Kidney epithelial cell (primary cell): Measurements from ENCODE around the gene LAMB4. TPM values are rescaled to one million over a fixed set of nuclear protein-coding genes. Genes with fewer than 3 reads are reported as not detected.

Experiments
- DNase-seq: peaks from one replicate; pipeline ENCODE4 v3.0.0-alpha.2; 2010; ENCODE audit warnings: low read depth
- H3K27me3 ChIP-seq: 2 replicates; pipeline ENCODE4 v1.6.0; 2011; ENCODE audit warnings: low read length; ENCODE audit not compliant: control insufficient read depth, insufficient read depth
- H3K36me3 ChIP-seq: 2 replicates; pipeline ENCODE4 v1.5.1; 2011; ENCODE audit warnings: low read length; ENCODE audit not compliant: control insufficient read depth, insufficient read depth
- H3K4me3 ChIP-seq: 2 replicates; pipeline ENCODE4 v1.5.1; 2011; ENCODE audit warnings: low read depth, mild to moderate bottlenecking, control low read depth, low read length
- CTCF ChIP-seq: IDR thresholded peaks from 2 replicates; pipeline ENCODE4 v1.5.1; 2011; ENCODE audit warnings: mild to moderate bottlenecking, moderate library complexity, low read length, control low read depth, inconsistent platforms; ENCODE audit not compliant: insufficient read depth, poor library complexity, severe bottlenecking
- total RNA-seq: library from RNA; depleted of rRNA; stranded (reverse); fragments of >200 nt; gene quantifications from 2 replicates; pipeline ENCODE4 v1.2.3, GENCODE V29; 2015

Gene LAMB4
- total RNA-seq, 1 donor from 2014 or later: not detected

- no peak for TF ChIP-seq CTCF
- DNase-seq: no peak
- Histone ChIP-seq H3K27me3 (no peaks in the 10 kb centered on the region), H3K4me3 (no peak overlapping the region), H3K36me3 (no peaks in the 10 kb centered on the region)
These were observed 36.3 kb downstream of the LAMB4 start for GRCh38 chr7:108093851-108094331.

- no peak for TF ChIP-seq CTCF
These were observed 36.8 kb downstream of the LAMB4 start for GRCh38 chr7:108093341-108093740.

GRCh38 chr7:108091461-108091831 lies 38.7 kb downstream of the LAMB4 start:
- no peaks in the 10 kb centered on the region for H3K27me3 ChIP-seq
- no peaks in the 10 kb centered on the region for H3K36me3 ChIP-seq
- TF ChIP-seq CTCF: no peak
- no peak overlapping the region for H3K4me3 ChIP-seq
- no peak for DNase-seq

More at GRCh38 chr7:108093341-108093740, 36.8 kb downstream of the LAMB4 start:
- Histone ChIP-seq H3K36me3 (no peaks in the 10 kb centered on the region), H3K4me3 (no peak overlapping the region), H3K27me3 (no peaks in the 10 kb centered on the region)
- no peak for DNase-seq

- no peak for TF ChIP-seq CTCF
- Histone ChIP-seq H3K4me3 (no peak overlapping the region), H3K27me3 (no peaks in the 10 kb centered on the region), H3K36me3 (no peaks in the 10 kb centered on the region)
- no peak for DNase-seq
These were observed 39.2 kb downstream of the LAMB4 start for GRCh38 chr7:108090791-108091460.

GRCh38 chr7:108089381-108089780 lies 40.8 kb downstream of the LAMB4 start:
- Histone ChIP-seq H3K4me3 (no peak overlapping the region), H3K36me3 (no peaks in the 10 kb centered on the region), H3K27me3 (no peaks in the 10 kb centered on the region)
- TF ChIP-seq CTCF: no peak
- no peak for DNase-seq

GRCh38 chr7:108088729-108089128 lies 41.4 kb downstream of the LAMB4 start:
- TF ChIP-seq CTCF: no peak
- Histone ChIP-seq H3K4me3 (no peak overlapping the region), H3K27me3 (no peaks in the 10 kb centered on the region), H3K36me3 (no peaks in the 10 kb centered on the region)
- no peak for DNase-seq
